Peyer's patch (tissue), 4 donors: ENCODE measurements around the gene NOXA1. TPM values are rescaled to one million over a fixed set of nuclear protein-coding genes. Genes with fewer than 3 reads are reported as not detected.

Experiments used
- DNase-seq, 3 donors: peaks; one replicate each; pipeline ENCODE4 v3.0.0-alpha.2; 2017 to 2019
- H3K27ac ChIP-seq, 4 donors: fragments of 200-600 bp; sonication (generic); one replicate each; pipeline ENCODE4 v1.5.1; 2016 to 2019
- H3K27me3 ChIP-seq, 2 donors: fragments of 200-600 bp; sonication (generic); one replicate each; pipeline ENCODE4 v1.5.1; 2019
- H3K36me3 ChIP-seq, 3 donors: fragments of 200-600 bp; sonication (generic); one replicate each; pipeline ENCODE4 v1.5.1; 2016 to 2019
- H3K4me1 ChIP-seq, 4 donors: fragments of 200-600 bp; sonication (generic); one replicate each; pipeline ENCODE4 v1.5.1; 2016 to 2019
- H3K4me3 ChIP-seq, 4 donors: fragments of 200-600 bp; sonication (generic); 1 replicate in 3 of 4; 2 replicates in 1 of 4; pipeline ENCODE4 v1.5.1; 2016 to 2019; ENCODE audit warnings: mild to moderate bottlenecking in 1 of 4
- H3K9me3 ChIP-seq, 4 donors: fragments of 200-600 bp; sonication (generic); one replicate each; pipeline ENCODE4 v1.5.1; 2016 to 2019; ENCODE audit warnings: mild to moderate bottlenecking in 1 of 4
- POLR2A ChIP-seq, 2 donors: fragments of 450-650 bp; IDR thresholded peaks; one replicate each; pipeline ENCODE4 v1.5.1; 2017; ENCODE audit warnings: antibody characterized with exemption in 2 of 2, mild to moderate bottlenecking in 2 of 2, moderate library complexity in 2 of 2
- total RNA-seq, 4 donors: library from RNA; depleted of rRNA; stranded (reverse); fragments of >200 nt; gene quantifications; one replicate each; pipeline ENCODE4 v1.1.0, GENCODE V29; 2016
- TF ChIP-seq, protein P1 (sequence below), 6 experiments: fragments of 450-650 bp in 4 of 6; fragments of 200-600 bp in 2 of 6; sonication (generic) in 1 of 6; IDR thresholded peaks; one replicate each; pipeline ENCODE4 v1.5.1; 2017 to 2019; ENCODE audit warnings: antibody characterized with exemption in 6 of 6, mild to moderate bottlenecking in 3 of 6, moderate library complexity in 1 of 6

Gene NOXA1
- total RNA-seq, 4 donors from 2014 or later = 28.2 to 37.3 (median 33.2) TPM

GRCh38 chr9:137387891-137388560 is 35.2 kb upstream of the NOXA1 start:
- H3K4me3 ChIP-seq = no peak overlapping the region
- peaks cover 0 to 29% (median 3%) of the 10 kb centered on the region in 4 donors for H3K4me1 ChIP-seq
- no peak for DNase-seq
- peak overlapping the region; percentile 16 to 55 (median 44) for H3K27ac ChIP-seq
- no peak for TF ChIP-seq POLR2A (IDR thresholded peaks at IDR 0.05)
- TF ChIP-seq, protein P1, sequence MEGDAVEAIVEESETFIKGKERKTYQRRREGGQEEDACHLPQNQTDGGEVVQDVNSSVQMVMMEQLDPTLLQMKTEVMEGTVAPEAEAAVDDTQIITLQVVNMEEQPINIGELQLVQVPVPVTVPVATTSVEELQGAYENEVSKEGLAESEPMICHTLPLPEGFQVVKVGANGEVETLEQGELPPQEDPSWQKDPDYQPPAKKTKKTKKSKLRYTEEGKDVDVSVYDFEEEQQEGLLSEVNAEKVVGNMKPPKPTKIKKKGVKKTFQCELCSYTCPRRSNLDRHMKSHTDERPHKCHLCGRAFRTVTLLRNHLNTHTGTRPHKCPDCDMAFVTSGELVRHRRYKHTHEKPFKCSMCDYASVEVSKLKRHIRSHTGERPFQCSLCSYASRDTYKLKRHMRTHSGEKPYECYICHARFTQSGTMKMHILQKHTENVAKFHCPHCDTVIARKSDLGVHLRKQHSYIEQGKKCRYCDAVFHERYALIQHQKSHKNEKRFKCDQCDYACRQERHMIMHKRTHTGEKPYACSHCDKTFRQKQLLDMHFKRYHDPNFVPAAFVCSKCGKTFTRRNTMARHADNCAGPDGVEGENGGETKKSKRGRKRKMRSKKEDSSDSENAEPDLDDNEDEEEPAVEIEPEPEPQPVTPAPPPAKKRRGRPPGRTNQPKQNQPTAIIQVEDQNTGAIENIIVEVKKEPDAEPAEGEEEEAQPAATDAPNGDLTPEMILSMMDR (IDR thresholded peaks at IDR 0.05) = no peak
- H3K9me3 ChIP-seq = no peaks in the 10 kb centered on the region
- no peaks in the 10 kb centered on the region for H3K27me3 ChIP-seq
- no peaks in the 10 kb centered on the region for H3K36me3 ChIP-seq

- Histone ChIP-seq H3K4me3 (no peak overlapping the region), H3K27ac (no peak overlapping the region), H3K4me1 (peaks cover 0 to 29% (median 3%) of the 10 kb centered on the region in 4 donors), H3K9me3 (no peaks in the 10 kb centered on the region), H3K27me3 (no peaks in the 10 kb centered on the region), H3K36me3 (no peaks in the 10 kb centered on the region)
- no peak for TF ChIP-seq POLR2A (IDR thresholded peaks at IDR 0.05)
- TF ChIP-seq, protein P1 (IDR thresholded peaks at IDR 0.05) = no peak
- no peak for DNase-seq
These were observed 34.4 kb upstream of the NOXA1 start for GRCh38 chr9:137388589-137389427.

- Histone ChIP-seq H3K4me1 (peaks cover 0 to 29% (median 3%) of the 10 kb centered on the region in 4 donors), H3K4me3 (no peak overlapping the region), H3K27me3 (no peaks in the 10 kb centered on the region), H3K27ac (no peak overlapping the region), H3K9me3 (no peaks in the 10 kb centered on the region), H3K36me3 (no peaks in the 10 kb centered on the region)
- TF ChIP-seq, protein P1 (IDR thresholded peaks at IDR 0.05) = no peak
- TF ChIP-seq POLR2A (IDR thresholded peaks at IDR 0.05) = no peak
- DNase-seq = no peak
These were observed 33.8 kb upstream of the NOXA1 start for GRCh38 chr9:137389428-137389746.

DNA sequence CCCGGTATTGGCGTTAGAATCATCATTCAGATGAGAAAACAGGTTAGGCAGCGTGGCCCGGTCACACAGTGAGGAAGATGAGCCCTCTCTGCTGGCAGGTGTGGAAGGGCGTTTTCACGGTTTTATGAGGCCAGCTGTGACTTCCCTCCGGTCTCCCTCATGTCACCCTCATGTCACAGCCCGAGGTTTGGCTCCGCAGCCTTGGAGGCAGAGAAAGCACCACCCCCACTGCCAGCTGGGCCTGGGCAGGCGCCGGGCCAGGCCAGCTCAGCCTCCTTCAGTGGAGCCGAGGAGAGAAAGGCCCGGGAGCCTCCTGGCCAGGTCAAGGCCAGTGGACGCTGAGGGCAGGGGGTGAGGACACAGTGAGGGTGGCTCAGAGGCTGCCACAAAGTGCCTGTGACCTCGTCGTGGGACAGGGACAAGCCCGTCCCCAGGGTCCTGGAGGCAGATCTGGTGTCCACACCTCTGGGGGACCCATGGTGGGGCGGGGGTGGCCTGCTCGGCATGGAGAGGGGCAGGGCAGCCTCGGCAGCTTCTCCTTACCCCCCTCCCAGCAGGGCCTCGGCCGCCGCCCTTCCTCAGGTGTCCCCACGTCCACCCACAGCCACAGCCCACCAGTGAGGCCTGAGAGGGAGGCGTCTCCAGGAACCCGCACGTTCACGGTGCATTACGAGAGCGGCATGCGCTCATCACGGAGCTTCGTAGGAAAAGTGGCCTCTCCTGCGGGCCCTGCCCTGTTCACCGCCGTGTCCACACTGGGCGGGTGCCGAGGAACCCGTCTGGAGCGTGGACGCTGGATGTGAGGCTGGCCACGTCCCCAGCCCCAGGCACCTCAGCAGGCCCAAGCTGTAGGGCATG is 32.4 kb upstream of the NOXA1 start:
- H3K4me3 ChIP-seq = no peak overlapping the region
- peaks cover 0 to 29% (median 3%) of the 10 kb centered on the region in 4 donors for H3K4me1 ChIP-seq
- H3K36me3 ChIP-seq = peaks cover 0 to 10% (median 0%) of the 10 kb centered on the region in 3 donors
- no peak for TF ChIP-seq POLR2A (IDR thresholded peaks at IDR 0.05)
- TF ChIP-seq, protein P1 (IDR thresholded peaks at IDR 0.05) = no peak
- no peaks in the 10 kb centered on the region for H3K9me3 ChIP-seq
- H3K27me3 ChIP-seq = no peaks in the 10 kb centered on the region
- H3K27ac ChIP-seq = peak overlapping the region in 3 of 4 donors; percentile 41 to 75 (median 73)
- peak in 2 of 3 donors; percentile 63 to 65 for DNase-seq

DNA sequence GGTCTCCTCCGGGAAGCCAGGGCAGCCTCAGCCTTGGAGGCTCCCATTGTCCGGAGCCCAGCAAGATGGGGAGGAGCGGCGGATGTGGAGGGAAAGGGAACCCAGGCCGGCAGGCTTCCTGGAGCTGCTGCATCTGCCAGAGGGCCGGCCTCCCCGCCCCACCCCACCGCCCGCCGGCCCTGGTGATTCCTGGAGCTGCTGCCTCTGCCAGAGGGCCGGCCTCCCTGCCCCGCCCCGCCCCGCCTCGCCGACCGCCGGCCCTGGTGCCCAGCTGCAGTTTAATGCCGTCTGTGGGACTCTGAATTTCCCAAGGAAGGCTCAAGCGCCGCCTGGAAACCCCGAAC is 31.8 kb upstream of the NOXA1 start:
- Histone ChIP-seq H3K4me1 (peaks cover 0 to 29% (median 3%) of the 10 kb centered on the region in 4 donors), H3K27me3 (no peaks in the 10 kb centered on the region), H3K36me3 (peaks cover 0 to 10% (median 0%) of the 10 kb centered on the region in 3 donors), H3K27ac (peak overlapping the region in 3 of 4 donors; percentile 41 to 75 (median 73)), H3K4me3 (no peak overlapping the region), H3K9me3 (no peaks in the 10 kb centered on the region)
- TF ChIP-seq, protein P1 (IDR thresholded peaks at IDR 0.05) = no peak
- DNase-seq = peak in 2 of 3 donors; percentile 72 to 83
